Psoas muscle (tissue), 8 donors: Measurements from ENCODE around the gene METTL26. TPM values are rescaled to one million over a fixed set of nuclear protein-coding genes. Genes with fewer than 3 reads are reported as not detected.
A peak's percentile ranks its signal among the peaks of the same experiment; 100 is the strongest.

Experiments
- ATAC-seq, 4 donors: fragments of 200-7000 bp; cut with Tn5 transposase; one replicate each; pipeline ENCODE4 v1.9.1; 2020; ENCODE audit warnings: moderate library complexity in 3 of 4, mild to moderate bottlenecking in 2 of 4
- DNase-seq, 2 donors: peaks; one replicate each; pipeline ENCODE4 v3.0.0-alpha.2; 2020
- H3K27ac ChIP-seq: fragments of 200-600 bp; one replicate; pipeline ENCODE4 v1.8.0; 2022
- H3K27me3 ChIP-seq, 3 donors: fragments of 200-600 bp in 1 of 3; one replicate each; pipeline versions ENCODE4 v1.6.1 to v1.8.0; 2013 to 2022; ENCODE audit warnings: low read length in 2 of 3, mild to moderate bottlenecking in 2 of 3, moderate library complexity in 1 of 3; ENCODE audit not compliant: insufficient read depth in 3 of 3
- H3K36me3 ChIP-seq, 2 donors: fragments of 200-600 bp in 1 of 2; one replicate each; pipeline versions ENCODE4 v1.6.1 to v1.8.0; 2013 to 2022; ENCODE audit warnings: low read depth in 1 of 2, mild to moderate bottlenecking in 1 of 2, moderate library complexity in 1 of 2; ENCODE audit not compliant: insufficient read depth in 1 of 2
- H3K4me1 ChIP-seq: fragments of 200-600 bp; one replicate; pipeline ENCODE4 v1.8.0; 2022
- H3K4me3 ChIP-seq: fragments of 200-600 bp; one replicate; pipeline ENCODE4 v1.8.0; 2022; ENCODE audit warnings: mild to moderate bottlenecking
- H3K9me3 ChIP-seq: fragments of 200-600 bp; one replicate; pipeline ENCODE4 v1.8.0; 2022
- WGBS, 3 donors: extraction: QIAGEN DNeasy Blood & Tissue Kit; methylation state at CpG; one replicate each; pipeline versions ENCODE4 v1.1.6 to v1.1.7; 2013; 5-methylcytosine and 5-hydroxymethylcytosine counted together
- intact Hi-C, 2 donors: fragments of 100-400 bp; cut with DNase I; formaldehyde crosslinking; loops; one replicate each; pipeline versions ENCODE4 v1.11.0 to v1.14.2; 2022
- polyA plus RNA-seq, 3 donors: library from polyadenylated mRNA; stranded (reverse); fragments of 200-250 nt; gene quantifications; one replicate each; pipeline ENCODE4 v1.2.3, GENCODE V29; 2013
- total RNA-seq, 4 donors: library from RNA; stranded (reverse); fragmentation: NEBNext Ultra II Directional in 2 of 4; extraction: Animal tissue kit (Norgen Biotek cat#: 25700) in 2 of 4; gene quantifications; one replicate each; pipeline versions ENCODE4 v1.2.1 to v1.2.4, GENCODE V29; 2021 to 2023
- TF ChIP-seq, protein P1 (sequence below): fragments of 200-600 bp; IDR thresholded peaks from one replicate; pipeline ENCODE4 v1.8.0; 2022; ENCODE audit warnings: antibody characterized with exemption
- donor health status: healthy with polysubstance abuse.
- donor health status: DM: no; HTN: no; CAD: no; lungs with moderate emphysema.
- donor health status: Bipolar disorder and iron deficiency.
- donor health status: healthy.
- donor health status: DM: yes; HTN: yes; CAD: no.
- donor health status: DM: no; HTN: no; CAD: no.
- donor health status: DM: no; HTN: no; CAD: no.
- donor health status: DM: yes; HTN: yes; CAD: no.

Gene METTL26
- total and polyA plus RNA-seq, 7 donors: 42.4 to 97.8 (median 55.6) TPM

GRCh38 chr16:662597-662996, 26.5 kb upstream of the METTL26 start:
- no peaks in the 10 kb centered on the region for H3K36me3 ChIP-seq
- WGBS, 3 donors: 94 to 98% (median 94%) methylated on average over 21 of the region's 21 CpGs
- DNase-seq: no peak
- intact Hi-C loops: no loop called here
- no peak for ATAC-seq
- H3K27ac ChIP-seq: no peak overlapping the region
- TF ChIP-seq, protein P1, sequence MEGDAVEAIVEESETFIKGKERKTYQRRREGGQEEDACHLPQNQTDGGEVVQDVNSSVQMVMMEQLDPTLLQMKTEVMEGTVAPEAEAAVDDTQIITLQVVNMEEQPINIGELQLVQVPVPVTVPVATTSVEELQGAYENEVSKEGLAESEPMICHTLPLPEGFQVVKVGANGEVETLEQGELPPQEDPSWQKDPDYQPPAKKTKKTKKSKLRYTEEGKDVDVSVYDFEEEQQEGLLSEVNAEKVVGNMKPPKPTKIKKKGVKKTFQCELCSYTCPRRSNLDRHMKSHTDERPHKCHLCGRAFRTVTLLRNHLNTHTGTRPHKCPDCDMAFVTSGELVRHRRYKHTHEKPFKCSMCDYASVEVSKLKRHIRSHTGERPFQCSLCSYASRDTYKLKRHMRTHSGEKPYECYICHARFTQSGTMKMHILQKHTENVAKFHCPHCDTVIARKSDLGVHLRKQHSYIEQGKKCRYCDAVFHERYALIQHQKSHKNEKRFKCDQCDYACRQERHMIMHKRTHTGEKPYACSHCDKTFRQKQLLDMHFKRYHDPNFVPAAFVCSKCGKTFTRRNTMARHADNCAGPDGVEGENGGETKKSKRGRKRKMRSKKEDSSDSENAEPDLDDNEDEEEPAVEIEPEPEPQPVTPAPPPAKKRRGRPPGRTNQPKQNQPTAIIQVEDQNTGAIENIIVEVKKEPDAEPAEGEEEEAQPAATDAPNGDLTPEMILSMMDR: no peak
- no peak overlapping the region for H3K4me3 ChIP-seq
- no peaks in the 10 kb centered on the region for H3K27me3 ChIP-seq
- peaks cover 17% of the 10 kb centered on the region for H3K4me1 ChIP-seq
- no peaks in the 10 kb centered on the region for H3K9me3 ChIP-seq

DNA sequence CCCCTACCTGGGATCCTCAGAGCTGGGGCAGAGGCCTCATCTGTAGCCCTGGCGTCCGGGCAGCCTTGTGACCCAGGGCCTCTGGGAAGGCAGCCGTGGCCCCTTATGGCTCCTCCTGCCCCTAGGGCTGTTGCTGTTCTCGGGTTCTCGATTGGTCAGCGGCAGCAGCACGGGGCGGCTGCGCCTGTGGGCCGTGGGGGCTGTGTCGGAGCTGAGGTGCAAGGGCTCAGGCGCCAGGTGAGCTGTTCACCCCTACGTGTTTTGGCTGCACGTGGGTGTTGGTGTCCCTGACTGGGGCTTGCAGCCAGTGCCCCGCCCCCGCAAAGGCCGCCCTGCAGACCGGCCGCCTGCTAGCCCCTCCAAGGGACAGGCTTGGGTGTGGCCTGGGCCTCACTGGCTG, 26.0 kb upstream of the METTL26 start:
- 91 to 95% (median 93%) methylated on average over 14 to 19 of the region's 19 CpGs for WGBS, 3 donors
- DNase-seq: no peak
- intact Hi-C loops: no loop called here
- TF ChIP-seq, protein P1: no peak
- H3K36me3 ChIP-seq: no peaks in the 10 kb centered on the region
- H3K9me3 ChIP-seq: no peaks in the 10 kb centered on the region
- H3K27ac ChIP-seq: peak overlapping the region; percentile 68
- ATAC-seq: no peak
- H3K4me1 ChIP-seq: peaks cover 12% of the 10 kb centered on the region
- H3K27me3 ChIP-seq: no peaks in the 10 kb centered on the region
- H3K4me3 ChIP-seq: no peak overlapping the region

- ATAC-seq (peak; percentile 2 to 7 (median 6)), DNase-seq (no peak)
- peaks cover 11% of the 10 kb centered on the region for H3K4me1 ChIP-seq
- intact Hi-C loops: loop anchor here in 1 of 2 donors (2.0 kb wide), 1 partner anchor 79 kb away; no protein-coding TSS in a partner anchor
- WGBS, 3 donors: 43 to 62% (median 46%) methylated on average over 33 to 35 of the region's 35 CpGs
- TF ChIP-seq, protein P1: no peak
- H3K27ac ChIP-seq: peak overlapping the region; percentile 68
- H3K9me3 ChIP-seq: no peaks in the 10 kb centered on the region
- no peaks in the 10 kb centered on the region for H3K36me3 ChIP-seq
- H3K27me3 ChIP-seq: no peaks in the 10 kb centered on the region
- peak overlapping the region; percentile 46 for H3K4me3 ChIP-seq
Observed at GRCh38 chr16:661184-661821, 25.2 kb upstream of the METTL26 start.

GRCh38 chr16:660459-661183, 24.5 kb upstream of the METTL26 start:
- intact Hi-C loops: loop anchor here in 1 of 2 donors (2.0 kb wide), 1 partner anchor 78 kb away; no protein-coding TSS in a partner anchor
- Histone ChIP-seq H3K4me1 (peaks cover 11% of the 10 kb centered on the region), H3K27me3 (no peaks in the 10 kb centered on the region), H3K36me3 (peaks cover 0 to 3% of the 10 kb centered on the region in 2 donors), H3K4me3 (peak overlapping the region; percentile 46), H3K27ac (peak overlapping the region; percentile 68), H3K9me3 (no peaks in the 10 kb centered on the region)
- WGBS, 3 donors: 8 to 27% (median 13%) methylated on average over 17 to 39 of the region's 43 CpGs
- ATAC-seq (peak; percentile 85 to 93 (median 88)), DNase-seq (peak; percentile 93 to 96)
- TF ChIP-seq, protein P1: peak; percentile 47
